IMR-90 (cell line): ENCODE data around the gene MGAT5. TPM values are rescaled to one million over a fixed set of nuclear protein-coding genes. Genes with fewer than 3 reads are reported as not detected.

Source experiments
- ATAC-seq: fragments of 200-7000 bp; cut with Tn5 transposase; 2 replicates; pipeline ENCODE4 v1.9.1; 2020; ENCODE audit warnings: low read depth, mild to moderate bottlenecking, moderate library complexity
- BruUV-seq: library from RNA; stranded (reverse); fragments of 400-500 nt; replicated peaks from 2 replicates; lab custom pipeline; 2021; lab: Mats Ljungman, UMichigan
- CTCF ChIA-PET: fragments of 300-600 bp; formaldehyde crosslinking; extraction: SDS; loops from one replicate; lab custom pipeline; 2021; ENCODE audit warnings: antibody characterized with exemption; lab: Yijun Ruan, JAX
- POLR2A ChIA-PET: fragments of 300-600 bp; sonication (Branson Sonifier 250); formaldehyde crosslinking; loops from one replicate; lab custom pipeline; 2022; ENCODE audit warnings: antibody characterized with exemption; ENCODE audit not compliant: unreplicated experiment; lab: Charles Lee
- DNase-seq: peaks from one replicate; pipeline ENCODE4 v3.0.0; 2013
- H2AFZ ChIP-seq: replicated peaks from 2 replicates; pipeline ENCODE3; 2013; ENCODE audit warnings: low read length, mild to moderate bottlenecking; ENCODE audit not compliant: poor library complexity
- H2AK5ac ChIP-seq: 2 replicates; pipeline ENCODE4 v1.6.1; 2013; ENCODE audit warnings: low read depth, low read length, inconsistent platforms
- H2AK9ac ChIP-seq: replicated peaks from 2 replicates; pipeline ENCODE3; 2013; ENCODE audit warnings: mild to moderate bottlenecking, low read depth, low read length, moderate library complexity; ENCODE audit not compliant: poor library complexity
- H2BK120ac ChIP-seq: 2 replicates; pipeline ENCODE4 v1.6.1; 2013; ENCODE audit warnings: low read depth, low read length, inconsistent platforms
- H2BK15ac ChIP-seq: 3 replicates; pipeline ENCODE4 v1.6.1; 2013; ENCODE audit warnings: low read depth, low read length, inconsistent platforms
- H2BK20ac ChIP-seq: 2 replicates; pipeline ENCODE4 v1.6.1; 2013; ENCODE audit warnings: low read depth, mild to moderate bottlenecking, inconsistent platforms, low read length, moderate library complexity
- H2BK5ac ChIP-seq: 2 replicates; pipeline ENCODE4 v1.6.1; 2013; ENCODE audit warnings: mild to moderate bottlenecking, low read depth, low read length, inconsistent platforms; ENCODE audit not compliant: poor library complexity, severe bottlenecking
- H3K14ac ChIP-seq: replicated peaks from 2 replicates; pipeline ENCODE4 v1.6.1; 2013; ENCODE audit warnings: low read depth, low read length, inconsistent platforms
- H3K18ac ChIP-seq: 2 replicates; pipeline ENCODE4 v1.6.1; 2013; ENCODE audit warnings: low read depth, low read length, control low read depth
- H3K23ac ChIP-seq: 2 replicates; pipeline ENCODE4 v1.6.1; 2013; ENCODE audit warnings: low read depth, low read length, inconsistent platforms
- H3K27ac ChIP-seq: 2 replicates; pipeline ENCODE4 v1.5.1; 2013; ENCODE audit warnings: mild to moderate bottlenecking, control low read depth, low read length; ENCODE audit not compliant: insufficient read depth
- H3K27me3 ChIP-seq: 2 replicates; pipeline ENCODE4 v1.6.1; 2013; ENCODE audit warnings: low read length; ENCODE audit not compliant: control insufficient read depth, insufficient read depth
- H3K36me3 ChIP-seq: 2 replicates; pipeline ENCODE4 v1.6.1; 2013; ENCODE audit warnings: low read length, mixed read lengths; ENCODE audit not compliant: control insufficient read depth, insufficient read depth
- H3K4ac ChIP-seq: 2 replicates; pipeline ENCODE4 v1.6.1; 2013; ENCODE audit warnings: low read depth, low read length, inconsistent platforms
- H3K4me1 ChIP-seq: 2 replicates; pipeline ENCODE4 v1.6.1; 2013; ENCODE audit warnings: low read length, mixed read lengths; ENCODE audit not compliant: control insufficient read depth, insufficient read depth
- H3K4me2 ChIP-seq: 2 replicates; pipeline ENCODE4 v1.6.1; 2013; ENCODE audit warnings: low read depth, mild to moderate bottlenecking, control low read depth, low read length, moderate library complexity
- H3K4me3 ChIP-seq: 2 replicates; pipeline ENCODE4 v1.5.1; 2013; ENCODE audit warnings: low read depth, mild to moderate bottlenecking, control low read depth, low read length, moderate library complexity; ENCODE audit not compliant: insufficient read depth
- H3K56ac ChIP-seq: 2 replicates; pipeline ENCODE4 v1.6.1; 2013; ENCODE audit warnings: low read length, inconsistent platforms; ENCODE audit not compliant: insufficient read depth; ENCODE audit errors: extremely low read depth
- H3K79me1 ChIP-seq, 2 experiments: 2 replicates each; pipeline ENCODE4 v1.6.1; 2013; ENCODE audit warnings: low read length in 2 of 2, inconsistent platforms in 1 of 2, low read depth in 1 of 2
- H3K9ac ChIP-seq: 2 replicates; pipeline ENCODE4 v1.6.1; 2013; ENCODE audit warnings: low read depth, low read length, control low read depth
- H3K9me1 ChIP-seq: 2 replicates; pipeline ENCODE4 v1.6.1; 2013; ENCODE audit warnings: low read length, inconsistent platforms; ENCODE audit not compliant: insufficient read depth
- H3K9me3 ChIP-seq: 2 replicates; pipeline ENCODE4 v1.6.1; 2013; ENCODE audit warnings: low read length; ENCODE audit not compliant: control insufficient read depth, insufficient read depth
- H4K20me1 ChIP-seq: 2 replicates; pipeline ENCODE4 v1.6.1; 2013; ENCODE audit warnings: low read length, inconsistent platforms; ENCODE audit not compliant: insufficient read depth
- H4K5ac ChIP-seq: 2 replicates; pipeline ENCODE4 v1.6.1; 2013; ENCODE audit warnings: mild to moderate bottlenecking, low read depth, low read length, control low read depth
- H4K8ac ChIP-seq, 2 experiments: 2 replicates each; pipeline ENCODE4 v1.6.1; 2013; ENCODE audit warnings: low read depth in 2 of 2, low read length in 2 of 2, control low read depth in 1 of 2, inconsistent platforms in 1 of 2
- H4K91ac ChIP-seq: 2 replicates; pipeline ENCODE4 v1.6.1; 2013; ENCODE audit warnings: low read depth, low read length, inconsistent platforms; ENCODE audit not compliant: insufficient read depth
- BHLHE40 ChIP-seq: fragments of 150-350 bp; IDR thresholded peaks from 2 replicates; pipeline ENCODE4 v1.6.1; 2016; ENCODE audit warnings: mild to moderate bottlenecking, low read depth, low read length
- CEBPB ChIP-seq: IDR thresholded peaks from 2 replicates; pipeline ENCODE4 v1.6.1; 2012; ENCODE audit warnings: low read depth, low read length, improper control_type of control experiment
- CHD1 ChIP-seq: IDR thresholded peaks from 2 replicates; pipeline ENCODE4 v1.6.1; 2012; ENCODE audit warnings: low read depth, low read length, improper control_type of control experiment
- FOS ChIP-seq: fragments of 150-350 bp; IDR thresholded peaks from 2 replicates; pipeline ENCODE4 v1.6.1; 2016; ENCODE audit warnings: low read depth, low read length
- MAFK ChIP-seq: IDR thresholded peaks from 2 replicates; pipeline ENCODE4 v1.6.1; 2012; ENCODE audit warnings: low read depth, low read length, improper control_type of control experiment
- MAZ ChIP-seq: IDR thresholded peaks from 2 replicates; pipeline ENCODE4 v1.6.1; 2012; ENCODE audit warnings: low read depth, mild to moderate bottlenecking, low read length, improper control_type of control experiment, moderate library complexity, borderline replicate concordance
- MXI1 ChIP-seq: IDR thresholded peaks from 2 replicates; pipeline ENCODE4 v1.6.1; 2012; ENCODE audit warnings: low read depth, mild to moderate bottlenecking, low read length, moderate library complexity, borderline replicate concordance
- NFE2L2 ChIP-seq: fragments of 150-350 bp; IDR thresholded peaks from 2 replicates; pipeline ENCODE4 v1.6.1; 2016; ENCODE audit warnings: low read depth, mild to moderate bottlenecking, low read length
- POLR2A ChIP-seq: IDR thresholded peaks from 2 replicates; pipeline ENCODE4 v1.6.1; 2012; ENCODE audit warnings: mild to moderate bottlenecking, low read depth, low read length
- RAD21 ChIP-seq: IDR thresholded peaks from 2 replicates; pipeline ENCODE4 v1.6.1; 2012; ENCODE audit warnings: low read length, improper control_type of control experiment
- RCOR1 ChIP-seq: IDR thresholded peaks from 2 replicates; pipeline ENCODE4 v1.6.1; 2012; ENCODE audit warnings: mild to moderate bottlenecking, low read length, improper control_type of control experiment; ENCODE audit not compliant: insufficient replicate concordance
- RFX5 ChIP-seq: IDR thresholded peaks from 2 replicates; pipeline ENCODE4 v1.8.0; 2012; ENCODE audit warnings: low read depth, mild to moderate bottlenecking, low read length, moderate library complexity
- SMC3 ChIP-seq: fragments of 150-350 bp; IDR thresholded peaks from 2 replicates; pipeline ENCODE4 v1.6.1; 2016; ENCODE audit warnings: low read depth, mild to moderate bottlenecking, antibody characterized with exemption, low read length, moderate library complexity
- WGBS, 2 experiments: methylation state at CpG; one replicate each; pipeline versions ENCODE4 v1.1.5 to v1.1.7; 2013; ENCODE audit warnings: missing lambda C conversion rate in 2 of 2; ENCODE audit not compliant: insufficient read length in 1 of 2; ENCODE audit errors: extremely low coverage in 2 of 2; 5-methylcytosine and 5-hydroxymethylcytosine counted together
- dilution Hi-C: fragments of 300-500 bp; cut with HindIII; formaldehyde crosslinking; loops from one replicate; pipeline ENCODE4 v1.14.3; 2018; ENCODE audit warnings: low sequenced_read_pairs; ENCODE audit not compliant: unreplicated experiment
- in situ Hi-C: fragments of 300-500 bp; cut with MboI; formaldehyde crosslinking; loops from 3 replicates; pipeline ENCODE4 v1.14.3; 2019; ENCODE audit warnings: low sequenced_read_pairs, inconsistent platforms, mixed read lengths
- intact Hi-C: fragments of 100-400 bp; cut with micrococcal nuclease; formaldehyde crosslinking; loops from 2 replicates; pipeline ENCODE4 v1.10.0; 2022
- polyA plus RNA-seq, 3 experiments: library from polyadenylated mRNA; depleted of rRNA; stranded (reverse); fragments of >200 nt; gene quantifications; 2 replicates each; pipeline ENCODE4 v1.2.3, GENCODE V29; 2012; ENCODE audit warnings: low replicate concordance in 1 of 3
- total RNA-seq: library from RNA; depleted of rRNA; stranded (reverse); fragments of >200 nt; gene quantifications from 2 replicates; pipeline ENCODE4 v1.2.3, GENCODE V29; 2012
- TF ChIP-seq, protein P1 (sequence below): conservative IDR thresholded peaks from 2 replicates; pipeline ENCODE4 v1.5.1; 2012; ENCODE audit warnings: mild to moderate bottlenecking, low read depth, low read length, improper control_type of control experiment
- TF ChIP-seq, protein P2 (sequence below): fragments of 150-350 bp; IDR thresholded peaks from 2 replicates; pipeline ENCODE4 v1.6.1; 2016; ENCODE audit warnings: low read depth, mild to moderate bottlenecking, low read length, moderate library complexity, borderline replicate concordance
- TF ChIP-seq, protein P3 (sequence below): fragments of 150-350 bp; IDR thresholded peaks from 2 replicates; pipeline ENCODE4 v1.6.1; 2017; ENCODE audit warnings: mild to moderate bottlenecking, antibody characterized with exemption, low read length, low read depth

Gene MGAT5
- total and polyA plus RNA-seq, 2 of the 4 experiments (the other 2 are of a cell fraction), result 22.9 to 59.9 TPM

DNA sequence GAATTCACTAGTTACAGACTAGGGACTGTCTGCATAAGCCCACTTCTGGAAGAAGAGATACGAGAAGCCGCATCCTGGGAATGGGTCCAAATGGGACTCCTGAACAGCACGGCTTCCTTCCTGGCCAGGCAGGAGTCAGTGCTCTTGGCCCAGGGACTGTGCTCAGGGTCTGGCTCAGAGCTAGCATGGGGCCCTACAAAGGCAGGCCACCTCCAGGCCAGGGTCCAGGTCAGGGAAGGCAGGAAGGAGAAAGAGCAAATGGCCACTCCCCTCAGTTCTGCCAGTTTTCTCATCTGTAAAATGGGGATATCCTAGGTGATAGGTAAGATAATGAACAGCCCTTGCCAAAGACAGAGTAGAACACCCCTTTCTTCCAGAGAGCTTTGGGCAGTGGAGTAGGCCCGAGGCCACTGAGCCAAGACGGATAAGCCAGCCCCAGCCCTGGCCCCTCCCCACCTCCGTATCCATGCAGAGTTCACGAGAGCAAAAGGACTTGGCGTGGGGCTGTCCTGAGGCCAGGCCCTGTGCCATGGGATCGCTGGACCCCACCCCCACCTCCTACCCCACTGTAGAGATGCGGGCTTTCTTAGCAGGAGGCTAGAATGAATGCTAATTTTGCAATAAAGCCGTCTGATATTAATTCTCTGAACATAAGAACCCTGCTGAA is 190.1 kb downstream of the MGAT5 start:
- WGBS, 2 experiments, result 90% methylated on average over 2 of the region's 11 CpGs; no CpG with 5 or more reads in 1 of the 2 experiments
- dilution Hi-C loops, result no loop called here

More for the DNA sequence above, 190.1 kb downstream of the MGAT5 start:
- peaks cover 5 to 17% of the 10 kb centered on the region in 2 experiments; a peak in 3 of 4 replicates for H3K79me1 ChIP-seq
- H3K36me3 ChIP-seq, result peaks cover 65% of the 10 kb centered on the region
- H4K8ac ChIP-seq, result no peak overlapping the region
- H3K4me1 ChIP-seq, result peaks cover 12% of the 10 kb centered on the region; the same call in 1 of the 2 replicates
- DNase-seq (no peak), ATAC-seq (no peak)
- no peak overlapping the region for H4K5ac ChIP-seq
- no peak overlapping the region for H2BK15ac ChIP-seq
- no peak overlapping the region for H2AK9ac ChIP-seq
- no TSS peak for BruUV-seq
- no peak overlapping the region for H2AK5ac ChIP-seq
- no peak overlapping the region for H3K4me2 ChIP-seq
- no peak overlapping the region for H4K91ac ChIP-seq
- no peak overlapping the region for H2AFZ ChIP-seq
- intact Hi-C loops (no loop called here), in situ Hi-C loops (no loop called here)
- no peak for TF ChIP-seq BHLHE40
- no peak for TF ChIP-seq RCOR1
- TF ChIP-seq POLR2A, result no peak
- TF ChIP-seq NFE2L2, result no peak
- no peak for TF ChIP-seq RFX5
- TF ChIP-seq MAZ, result no peak
- TF ChIP-seq, protein P1, sequence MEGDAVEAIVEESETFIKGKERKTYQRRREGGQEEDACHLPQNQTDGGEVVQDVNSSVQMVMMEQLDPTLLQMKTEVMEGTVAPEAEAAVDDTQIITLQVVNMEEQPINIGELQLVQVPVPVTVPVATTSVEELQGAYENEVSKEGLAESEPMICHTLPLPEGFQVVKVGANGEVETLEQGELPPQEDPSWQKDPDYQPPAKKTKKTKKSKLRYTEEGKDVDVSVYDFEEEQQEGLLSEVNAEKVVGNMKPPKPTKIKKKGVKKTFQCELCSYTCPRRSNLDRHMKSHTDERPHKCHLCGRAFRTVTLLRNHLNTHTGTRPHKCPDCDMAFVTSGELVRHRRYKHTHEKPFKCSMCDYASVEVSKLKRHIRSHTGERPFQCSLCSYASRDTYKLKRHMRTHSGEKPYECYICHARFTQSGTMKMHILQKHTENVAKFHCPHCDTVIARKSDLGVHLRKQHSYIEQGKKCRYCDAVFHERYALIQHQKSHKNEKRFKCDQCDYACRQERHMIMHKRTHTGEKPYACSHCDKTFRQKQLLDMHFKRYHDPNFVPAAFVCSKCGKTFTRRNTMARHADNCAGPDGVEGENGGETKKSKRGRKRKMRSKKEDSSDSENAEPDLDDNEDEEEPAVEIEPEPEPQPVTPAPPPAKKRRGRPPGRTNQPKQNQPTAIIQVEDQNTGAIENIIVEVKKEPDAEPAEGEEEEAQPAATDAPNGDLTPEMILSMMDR, result no peak
- TF ChIP-seq, protein P2, sequence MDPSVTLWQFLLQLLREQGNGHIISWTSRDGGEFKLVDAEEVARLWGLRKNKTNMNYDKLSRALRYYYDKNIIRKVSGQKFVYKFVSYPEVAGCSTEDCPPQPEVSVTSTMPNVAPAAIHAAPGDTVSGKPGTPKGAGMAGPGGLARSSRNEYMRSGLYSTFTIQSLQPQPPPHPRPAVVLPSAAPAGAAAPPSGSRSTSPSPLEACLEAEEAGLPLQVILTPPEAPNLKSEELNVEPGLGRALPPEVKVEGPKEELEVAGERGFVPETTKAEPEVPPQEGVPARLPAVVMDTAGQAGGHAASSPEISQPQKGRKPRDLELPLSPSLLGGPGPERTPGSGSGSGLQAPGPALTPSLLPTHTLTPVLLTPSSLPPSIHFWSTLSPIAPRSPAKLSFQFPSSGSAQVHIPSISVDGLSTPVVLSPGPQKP, result no peak
- TF ChIP-seq RAD21, result no peak
- TF ChIP-seq CEBPB, result no peak
- TF ChIP-seq SMC3, result no peak
- no peak for TF ChIP-seq MXI1
- TF ChIP-seq MAFK, result no peak
- TF ChIP-seq, protein P3, sequence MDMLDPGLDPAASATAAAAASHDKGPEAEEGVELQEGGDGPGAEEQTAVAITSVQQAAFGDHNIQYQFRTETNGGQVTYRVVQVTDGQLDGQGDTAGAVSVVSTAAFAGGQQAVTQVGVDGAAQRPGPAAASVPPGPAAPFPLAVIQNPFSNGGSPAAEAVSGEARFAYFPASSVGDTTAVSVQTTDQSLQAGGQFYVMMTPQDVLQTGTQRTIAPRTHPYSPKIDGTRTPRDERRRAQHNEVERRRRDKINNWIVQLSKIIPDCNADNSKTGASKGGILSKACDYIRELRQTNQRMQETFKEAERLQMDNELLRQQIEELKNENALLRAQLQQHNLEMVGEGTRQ, result no peak
- TF ChIP-seq CHD1, result no peak
- TF ChIP-seq FOS, result no peak
- H4K20me1 ChIP-seq, result no peaks in the 10 kb centered on the region
- no peak overlapping the region for H3K23ac ChIP-seq
- H3K4me3 ChIP-seq, result no peak overlapping the region
- no peak overlapping the region for H2BK120ac ChIP-seq
- H3K9ac ChIP-seq, result no peak overlapping the region
- no peak overlapping the region for H3K14ac ChIP-seq
- peaks cover 7% of the 10 kb centered on the region for H3K9me1 ChIP-seq
- no peak overlapping the region for H3K56ac ChIP-seq
- no peak overlapping the region for H2BK20ac ChIP-seq
- no peak overlapping the region for H3K27ac ChIP-seq
- H3K4ac ChIP-seq, result no peak overlapping the region
- no peak overlapping the region for H3K18ac ChIP-seq
- no peaks in the 10 kb centered on the region for H3K27me3 ChIP-seq
- H3K9me3 ChIP-seq, result no peaks in the 10 kb centered on the region
- ChIA-PET POLR2A (no interaction called here), CTCF (interaction anchor here (1.2 kb wide), 1 partner anchor 32 kb away, joined by 3 read pairs; no protein-coding TSS in a partner anchor)
- H2BK5ac ChIP-seq, result no peak overlapping the region
